ENCODE data around the gene MAGI2. TPM values are rescaled to one million over a fixed set of nuclear protein-coding genes. Genes with fewer than 3 reads are reported as not detected.

MAGI2 gene
- total and polyA plus RNA-seq, 2 donors (not counting 3 experiments of a cell fraction or from before 2014, with no cell fraction given): 0.28 to 6.0 TPM

- dilution Hi-C loops (cut with MboI; ENCODE audit: extremely low pct_ligation_motif_present, low sequenced_read_pairs) (no loop called here), intact Hi-C loops (cut with micrococcal nuclease) (no loop called here)
- CTCF ChIA-PET: no interaction called here
- POLR2A ChIA-PET: no interaction called here
- H3K27me3 ChIP-seq (ENCODE audit: control insufficient read depth in 2 of 2, insufficient read depth in 2 of 2, low read length in 2 of 2): no peaks in the 10 kb centered on the region
- H2AFZ ChIP-seq (ENCODE audit: low read depth, low read length): no peak overlapping the region
- H3K36me3 ChIP-seq (ENCODE audit: control insufficient read depth in 2 of 2, extremely low read depth in 1 of 2, insufficient read depth in 2 of 2, low read length in 2 of 2): no peaks in the 10 kb centered on the region
- FAIRE-seq (no peak), DNase-seq (ENCODE audit: low read depth, low spot score) (no peak)
- H3K9me1 ChIP-seq (replicated peaks; ENCODE audit: control insufficient read depth, extremely low read depth, insufficient read depth, low read length): no peaks in the 10 kb centered on the region
- no peaks in the 10 kb centered on the region for H3K4me1 ChIP-seq (ENCODE audit: control insufficient read depth, extremely low read depth, insufficient read depth, low read length)
- no peaks in the 10 kb centered on the region for H3K9me3 ChIP-seq (replicated peaks; ENCODE audit: control insufficient read depth, insufficient read depth, low read length)
- no peaks in the 10 kb centered on the region for H4K20me1 ChIP-seq (replicated peaks; ENCODE audit: control insufficient read depth, extremely low read depth, insufficient read depth, low read length)
- H3K9ac ChIP-seq (replicated peaks; ENCODE audit: extremely low read depth, insufficient read depth, low read length): no peak overlapping the region
- TF ChIP-seq JUN (IDR thresholded peaks at IDR 0.05; ENCODE audit: borderline replicate concordance, insufficient read depth, insufficient read length, low read depth) (no peak), MYC (IDR thresholded peaks at IDR 0.05; ENCODE audit: low read depth, low read length) (no peak), POLR2AphosphoS5 (IDR thresholded peaks at IDR 0.05; ENCODE audit: insufficient read depth, low read depth, low read length) (no peak)
- H3K27ac ChIP-seq (ENCODE audit: insufficient read depth, low read depth, low read length): no peak overlapping the region
- H3K4me2 ChIP-seq (ENCODE audit: insufficient read depth, low read length): no peak overlapping the region
- no peaks in the 10 kb centered on the region for H3K79me2 ChIP-seq (ENCODE audit: control insufficient read depth, insufficient read depth, low read length)
- BruUV-seq (replicated peaks): no TSS peak
- H3K4me3 ChIP-seq (replicated peaks in 1 of 3; ENCODE audit: insufficient read depth in 1 of 3, low read depth in 1 of 3, low read length in 3 of 3): no peak overlapping the region
Measured at GRCh38 chr7:78906735-78907134, 546.7 kb downstream of the MAGI2 start.

GRCh38 chr7:78905436-78905835, 548.0 kb downstream of the MAGI2 start:
- H4K20me1 ChIP-seq (replicated peaks; ENCODE audit: control insufficient read depth, extremely low read depth, insufficient read depth, low read length): no peaks in the 10 kb centered on the region
- ChIA-PET CTCF (no interaction called here), POLR2A (no interaction called here)
- no peaks in the 10 kb centered on the region for H3K36me3 ChIP-seq (ENCODE audit: control insufficient read depth in 2 of 2, extremely low read depth in 1 of 2, insufficient read depth in 2 of 2, low read length in 2 of 2)
- H3K79me2 ChIP-seq (ENCODE audit: control insufficient read depth, insufficient read depth, low read length): no peaks in the 10 kb centered on the region
- intact Hi-C loops (cut with micrococcal nuclease): no loop called here
- FAIRE-seq (no peak), DNase-seq (ENCODE audit: low read depth, low spot score) (no peak)
- H3K27ac ChIP-seq (ENCODE audit: insufficient read depth, low read depth, low read length): no peak overlapping the region
- H3K27me3 ChIP-seq (ENCODE audit: control insufficient read depth in 2 of 2, insufficient read depth in 2 of 2, low read length in 2 of 2): no peaks in the 10 kb centered on the region
- no peak overlapping the region for H3K4me2 ChIP-seq (ENCODE audit: insufficient read depth, low read length)
- no peak for TF ChIP-seq MYC (IDR thresholded peaks at IDR 0.05; ENCODE audit: low read depth, low read length)
- no peak for TF ChIP-seq GATA2 (IDR thresholded peaks at IDR 0.05; ENCODE audit: insufficient read depth, insufficient read length, low read depth, low read length)
- TF ChIP-seq JUN (IDR thresholded peaks at IDR 0.05; ENCODE audit: borderline replicate concordance, insufficient read depth, insufficient read length, low read depth): no peak
- no peak for TF ChIP-seq EZH2 (IDR thresholded peaks at IDR 0.05; ENCODE audit: borderline replicate concordance, low read depth, low read length, severe bottlenecking)
- no peak for TF ChIP-seq MAX (IDR thresholded peaks at IDR 0.05; ENCODE audit: insufficient read depth, insufficient read length)
- TF ChIP-seq POLR2AphosphoS5 (IDR thresholded peaks at IDR 0.05; ENCODE audit: insufficient read depth, low read depth, low read length): no peak
- no peak for TF ChIP-seq POLR2A (IDR thresholded peaks at IDR 0.05; ENCODE audit: low read depth, low read length)
- no peak for TF ChIP-seq FOS (IDR thresholded peaks at IDR 0.05; ENCODE audit: borderline replicate concordance, insufficient read depth, low read length)
- BruUV-seq (replicated peaks): no TSS peak
- H3K9ac ChIP-seq (replicated peaks; ENCODE audit: extremely low read depth, insufficient read depth, low read length): no peak overlapping the region
- no peaks in the 10 kb centered on the region for H3K9me3 ChIP-seq (replicated peaks; ENCODE audit: control insufficient read depth, insufficient read depth, low read length)
- H2AFZ ChIP-seq (ENCODE audit: low read depth, low read length): no peak overlapping the region
- dilution Hi-C loops (cut with MboI; ENCODE audit: extremely low pct_ligation_motif_present, low sequenced_read_pairs): no loop called here
- H3K9me1 ChIP-seq (replicated peaks; ENCODE audit: control insufficient read depth, extremely low read depth, insufficient read depth, low read length): no peaks in the 10 kb centered on the region
- H3K4me1 ChIP-seq (ENCODE audit: control insufficient read depth, extremely low read depth, insufficient read depth, low read length): no peaks in the 10 kb centered on the region
- no peak overlapping the region for H3K4me3 ChIP-seq (replicated peaks in 1 of 3; ENCODE audit: insufficient read depth in 1 of 3, low read depth in 1 of 3, low read length in 3 of 3)
